HepG2 (cell line): ENCODE data around the gene HSPB6. TPM values are rescaled to one million over a fixed set of nuclear protein-coding genes. Genes with fewer than 3 reads are reported as not detected.
A peak's percentile ranks its signal among the peaks of the same experiment; 100 is the strongest.

Experiments
- ATM ChIP-seq: fragments of 450-650 bp; IDR thresholded peaks from 2 replicates; pipeline ENCODE4 v1.7.1; 2017; ENCODE audit warnings: mild to moderate bottlenecking, borderline replicate concordance
- GTF3A ChIP-seq: sonication (generic); formaldehyde crosslinking; conservative IDR thresholded peaks from 2 replicates; pipeline ENCODE4 v1.4.0; 2020; ENCODE audit warnings: mild to moderate bottlenecking, missing genetic modification reagents
- HNF1A ChIP-seq, 2 experiments: sonication (generic) in 1 of 2; formaldehyde crosslinking in 1 of 2; IDR thresholded peaks; 2 replicates each; pipeline versions ENCODE4 v1.4.0 to v1.6.1; 2016 to 2020; ENCODE audit warnings: borderline replicate concordance in 1 of 2, low read depth in 1 of 2, mild to moderate bottlenecking in 1 of 2, missing genetic modification reagents in 1 of 2
- MIER3 ChIP-seq: IDR thresholded peaks from 2 replicates; pipeline ENCODE4 v1.6.1; 2016; ENCODE audit warnings: missing compliant biosample characterization, borderline replicate concordance
- NR2C2 ChIP-seq: sonication (generic); formaldehyde crosslinking; IDR thresholded peaks from 2 replicates; pipeline ENCODE4 v1.4.0; 2020; ENCODE audit warnings: missing genetic modification reagents, mild to moderate bottlenecking, moderate library complexity, borderline replicate concordance
- NRL ChIP-seq: sonication (generic); formaldehyde crosslinking; IDR thresholded peaks from 2 replicates; pipeline ENCODE4 v1.5.0; 2020; ENCODE audit warnings: missing genetic modification reagents, mild to moderate bottlenecking, moderate library complexity, borderline replicate concordance
- RXRB ChIP-seq: IDR thresholded peaks from 2 replicates; pipeline ENCODE4 v1.6.1; 2016; ENCODE audit warnings: borderline replicate concordance, missing genetic modification reagents, missing compliant biosample characterization
- ZKSCAN1 ChIP-seq: fragments of 150-350 bp; IDR thresholded peaks from 2 replicates; pipeline ENCODE4 v1.6.1; 2014; ENCODE audit warnings: low read length
- ZNF12 ChIP-seq: sonication (generic); formaldehyde crosslinking; IDR thresholded peaks from 2 replicates; pipeline ENCODE4 v1.5.0; 2020; ENCODE audit warnings: missing genetic modification reagents
- ZNF354B ChIP-seq: sonication (generic); formaldehyde crosslinking; IDR thresholded peaks from 2 replicates; pipeline ENCODE4 v1.8.0; 2022; ENCODE audit warnings: mild to moderate bottlenecking, missing genetic modification reagents
- polyA plus RNA-seq, 8 experiments: library from polyadenylated mRNA; depleted of rRNA in 3 of 8; stranded (reverse) in 7 of 8; unstranded in 1 of 8; fragments of >200 nt; fragmentation: Illumina TruSeq in 4 of 8; extraction: Trizol in 4 of 8; gene quantifications; 2 replicates each; pipeline versions ENCODE4 v1.2.1 to v1.2.3, GENCODE V29; 2011 to 2016; ENCODE audit warnings: low read depth in 4 of 8, missing spikeins in 1 of 8, mixed read lengths in 1 of 8; ENCODE audit not compliant: insufficient read depth in 1 of 8
- total RNA-seq, 5 experiments: library from RNA; depleted of rRNA; stranded (reverse); fragments of >200 nt; fragmentation: Illumina TruSeq; extraction: Trizol; gene quantifications; 2 replicates each; pipeline ENCODE4 v1.2.3, GENCODE V29; 2016; ENCODE audit warnings: low read depth in 1 of 5
- TF ChIP-seq, protein P1 (sequence below): sonication (generic); formaldehyde crosslinking; IDR thresholded peaks from 2 replicates; pipeline ENCODE4 v1.4.0; 2020; ENCODE audit warnings: missing genetic modification reagents
- TF ChIP-seq, protein P2 (sequence below): sonication (generic); formaldehyde crosslinking; IDR thresholded peaks from 2 replicates; pipeline ENCODE4 v1.8.1; 2022; ENCODE audit warnings: low read depth, mild to moderate bottlenecking, missing genetic modification reagents
- TF ChIP-seq, protein P3 (sequence below): sonication (generic); formaldehyde crosslinking; IDR thresholded peaks from 2 replicates; pipeline ENCODE4 v1.4.0; 2020; ENCODE audit warnings: missing genetic modification reagents, borderline replicate concordance

Gene HSPB6
- total and polyA plus RNA-seq, 2 of the 13 experiments (the other 11 are each of a cell fraction or from before 2014, with no cell fraction given) = 0.18 TPM; not detected in 1

GRCh38 chr19:35767288-35768081 is 10.7 kb upstream of the HSPB6 start (continued):
- TF ChIP-seq, protein P1, sequence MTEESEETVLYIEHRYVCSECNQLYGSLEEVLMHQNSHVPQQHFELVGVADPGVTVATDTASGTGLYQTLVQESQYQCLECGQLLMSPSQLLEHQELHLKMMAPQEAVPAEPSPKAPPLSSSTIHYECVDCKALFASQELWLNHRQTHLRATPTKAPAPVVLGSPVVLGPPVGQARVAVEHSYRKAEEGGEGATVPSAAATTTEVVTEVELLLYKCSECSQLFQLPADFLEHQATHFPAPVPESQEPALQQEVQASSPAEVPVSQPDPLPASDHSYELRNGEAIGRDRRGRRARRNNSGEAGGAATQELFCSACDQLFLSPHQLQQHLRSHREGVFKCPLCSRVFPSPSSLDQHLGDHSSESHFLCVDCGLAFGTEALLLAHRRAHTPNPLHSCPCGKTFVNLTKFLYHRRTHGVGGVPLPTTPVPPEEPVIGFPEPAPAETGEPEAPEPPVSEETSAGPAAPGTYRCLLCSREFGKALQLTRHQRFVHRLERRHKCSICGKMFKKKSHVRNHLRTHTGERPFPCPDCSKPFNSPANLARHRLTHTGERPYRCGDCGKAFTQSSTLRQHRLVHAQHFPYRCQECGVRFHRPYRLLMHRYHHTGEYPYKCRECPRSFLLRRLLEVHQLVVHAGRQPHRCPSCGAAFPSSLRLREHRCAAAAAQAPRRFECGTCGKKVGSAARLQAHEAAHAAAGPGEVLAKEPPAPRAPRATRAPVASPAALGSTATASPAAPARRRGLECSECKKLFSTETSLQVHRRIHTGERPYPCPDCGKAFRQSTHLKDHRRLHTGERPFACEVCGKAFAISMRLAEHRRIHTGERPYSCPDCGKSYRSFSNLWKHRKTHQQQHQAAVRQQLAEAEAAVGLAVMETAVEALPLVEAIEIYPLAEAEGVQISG (CRISPR knock-in tag) = 0 out of 2 replicates have a peak, but pooled peaks have one; percentile 16
- TF ChIP-seq NRL (CRISPR knock-in tag) (no peak), ZNF354B (CRISPR knock-in tag) (no peak), ATM (no peak), GTF3A (no peak), ZKSCAN1 (no peak), ZNF12 (CRISPR knock-in tag) (no peak), HNF1A (IDR thresholded peaks at IDR 0.05; ENCODE audit: low read depth) (no peak), HNF1A (CRISPR knock-in tag; IDR thresholded peaks at IDR 0.05; ENCODE audit: borderline replicate concordance) (peak; percentile 56; the same call in 1 of the 2 replicates), RXRB (CRISPR knock-in tag) (peak; percentile 45; the same call in 1 of the 2 replicates), NR2C2 (CRISPR knock-in tag) (0 out of 2 replicates have a peak, but pooled peaks have one; percentile 22), MIER3 (CRISPR knock-in tag) (0 out of 2 replicates have a peak, but pooled peaks have one; percentile 39)
- TF ChIP-seq, protein P2, sequence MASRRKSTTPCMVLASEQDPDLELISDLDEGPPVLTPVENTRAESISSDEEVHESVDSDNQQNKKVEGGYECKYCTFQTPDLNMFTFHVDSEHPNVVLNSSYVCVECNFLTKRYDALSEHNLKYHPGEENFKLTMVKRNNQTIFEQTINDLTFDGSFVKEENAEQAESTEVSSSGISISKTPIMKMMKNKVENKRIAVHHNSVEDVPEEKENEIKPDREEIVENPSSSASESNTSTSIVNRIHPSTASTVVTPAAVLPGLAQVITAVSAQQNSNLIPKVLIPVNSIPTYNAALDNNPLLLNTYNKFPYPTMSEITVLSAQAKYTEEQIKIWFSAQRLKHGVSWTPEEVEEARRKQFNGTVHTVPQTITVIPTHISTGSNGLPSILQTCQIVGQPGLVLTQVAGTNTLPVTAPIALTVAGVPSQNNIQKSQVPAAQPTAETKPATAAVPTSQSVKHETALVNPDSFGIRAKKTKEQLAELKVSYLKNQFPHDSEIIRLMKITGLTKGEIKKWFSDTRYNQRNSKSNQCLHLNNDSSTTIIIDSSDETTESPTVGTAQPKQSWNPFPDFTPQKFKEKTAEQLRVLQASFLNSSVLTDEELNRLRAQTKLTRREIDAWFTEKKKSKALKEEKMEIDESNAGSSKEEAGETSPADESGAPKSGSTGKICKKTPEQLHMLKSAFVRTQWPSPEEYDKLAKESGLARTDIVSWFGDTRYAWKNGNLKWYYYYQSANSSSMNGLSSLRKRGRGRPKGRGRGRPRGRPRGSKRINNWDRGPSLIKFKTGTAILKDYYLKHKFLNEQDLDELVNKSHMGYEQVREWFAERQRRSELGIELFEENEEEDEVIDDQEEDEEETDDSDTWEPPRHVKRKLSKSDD = no peak
- TF ChIP-seq, protein P3, sequence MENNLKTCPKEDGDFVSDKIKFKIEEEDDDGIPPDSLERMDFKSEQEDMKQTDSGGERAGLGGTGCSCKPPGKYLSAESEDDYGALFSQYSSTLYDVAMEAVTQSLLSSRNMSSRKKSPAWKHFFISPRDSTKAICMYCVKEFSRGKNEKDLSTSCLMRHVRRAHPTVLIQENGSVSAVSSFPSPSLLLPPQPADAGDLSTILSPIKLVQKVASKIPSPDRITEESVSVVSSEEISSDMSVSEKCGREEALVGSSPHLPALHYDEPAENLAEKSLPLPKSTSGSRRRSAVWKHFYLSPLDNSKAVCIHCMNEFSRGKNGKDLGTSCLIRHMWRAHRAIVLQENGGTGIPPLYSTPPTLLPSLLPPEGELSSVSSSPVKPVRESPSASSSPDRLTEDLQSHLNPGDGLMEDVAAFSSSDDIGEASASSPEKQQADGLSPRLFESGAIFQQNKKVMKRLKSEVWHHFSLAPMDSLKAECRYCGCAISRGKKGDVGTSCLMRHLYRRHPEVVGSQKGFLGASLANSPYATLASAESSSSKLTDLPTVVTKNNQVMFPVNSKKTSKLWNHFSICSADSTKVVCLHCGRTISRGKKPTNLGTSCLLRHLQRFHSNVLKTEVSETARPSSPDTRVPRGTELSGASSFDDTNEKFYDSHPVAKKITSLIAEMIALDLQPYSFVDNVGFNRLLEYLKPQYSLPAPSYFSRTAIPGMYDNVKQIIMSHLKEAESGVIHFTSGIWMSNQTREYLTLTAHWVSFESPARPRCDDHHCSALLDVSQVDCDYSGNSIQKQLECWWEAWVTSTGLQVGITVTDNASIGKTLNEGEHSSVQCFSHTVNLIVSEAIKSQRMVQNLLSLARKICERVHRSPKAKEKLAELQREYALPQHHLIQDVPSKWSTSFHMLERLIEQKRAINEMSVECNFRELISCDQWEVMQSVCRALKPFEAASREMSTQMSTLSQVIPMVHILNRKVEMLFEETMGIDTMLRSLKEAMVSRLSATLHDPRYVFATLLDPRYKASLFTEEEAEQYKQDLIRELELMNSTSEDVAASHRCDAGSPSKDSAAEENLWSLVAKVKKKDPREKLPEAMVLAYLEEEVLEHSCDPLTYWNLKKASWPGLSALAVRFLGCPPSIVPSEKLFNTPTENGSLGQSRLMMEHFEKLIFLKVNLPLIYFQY (CRISPR knock-in tag) = no peak
